GM15510 (cell line): ENCODE results near the gene DZANK1.

Experiments
- POLR2A ChIP-seq: IDR thresholded peaks from 3 replicates; pipeline ENCODE4 v1.6.1; 2011; ENCODE audit warnings: borderline replicate concordance; ENCODE audit not compliant: insufficient read length; ENCODE audit errors: extremely low read depth

DZANK1 gene

DNA sequence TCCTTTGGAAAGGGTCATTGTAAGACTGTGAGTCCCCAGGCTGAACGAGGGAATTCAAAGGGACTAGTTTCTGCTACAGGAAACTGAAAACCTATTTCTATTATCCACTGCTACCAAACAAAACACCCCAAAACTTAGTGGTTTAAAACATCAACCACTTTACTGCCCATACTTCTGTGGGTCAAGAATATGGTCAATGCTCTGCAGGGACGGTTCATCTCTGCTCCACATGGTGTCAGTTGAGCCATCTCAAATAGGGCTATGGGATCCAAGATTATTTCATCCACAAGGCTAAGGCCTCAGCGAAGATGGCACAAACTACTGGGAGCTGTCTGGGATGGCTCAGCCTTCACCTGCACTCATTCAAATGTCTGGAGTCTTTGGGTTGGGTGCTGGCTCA is 65.5 kb downstream of the DZANK1 start:
- no peak for TF ChIP-seq POLR2A

DNA sequence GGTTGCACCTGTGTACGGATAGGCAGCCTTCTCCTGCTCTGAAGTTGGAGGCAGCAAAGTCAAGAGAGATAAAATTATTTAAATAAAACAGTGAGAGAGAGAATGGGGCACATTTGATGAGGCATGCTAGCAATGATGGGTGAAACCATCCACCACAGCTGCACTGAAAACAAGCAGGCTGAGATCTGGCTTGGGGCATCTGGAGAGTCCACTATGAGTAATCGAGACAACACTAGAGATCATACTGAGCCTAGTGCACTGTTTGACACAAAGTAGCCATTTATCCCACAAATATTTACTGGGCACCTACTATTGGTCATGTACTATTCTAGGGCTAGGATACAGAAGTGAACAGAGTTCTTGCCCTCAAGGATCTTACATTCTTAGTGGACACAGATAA is 66.4 kb downstream of the DZANK1 start:
- no peak for TF ChIP-seq POLR2A

DNA sequence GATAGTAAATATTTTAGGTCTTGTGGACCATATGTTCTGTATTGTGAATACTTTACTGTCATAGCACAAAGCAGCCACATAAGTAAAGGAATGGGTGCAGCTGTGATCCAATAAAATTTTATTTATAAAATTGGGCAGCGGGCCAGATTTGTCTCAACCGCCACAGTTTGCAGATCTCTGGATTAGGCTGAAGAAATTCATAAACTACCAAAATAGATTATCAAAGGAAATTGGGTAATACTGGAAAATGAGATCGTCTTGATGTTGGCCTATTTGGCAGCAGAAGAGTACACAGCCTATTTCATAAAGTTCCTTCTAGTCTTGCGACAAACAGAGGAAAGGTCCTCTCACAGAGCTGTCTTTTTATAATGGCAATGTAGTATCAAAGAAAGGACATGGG is 69.8 kb downstream of the DZANK1 start:
- no peak for TF ChIP-seq POLR2A

DNA sequence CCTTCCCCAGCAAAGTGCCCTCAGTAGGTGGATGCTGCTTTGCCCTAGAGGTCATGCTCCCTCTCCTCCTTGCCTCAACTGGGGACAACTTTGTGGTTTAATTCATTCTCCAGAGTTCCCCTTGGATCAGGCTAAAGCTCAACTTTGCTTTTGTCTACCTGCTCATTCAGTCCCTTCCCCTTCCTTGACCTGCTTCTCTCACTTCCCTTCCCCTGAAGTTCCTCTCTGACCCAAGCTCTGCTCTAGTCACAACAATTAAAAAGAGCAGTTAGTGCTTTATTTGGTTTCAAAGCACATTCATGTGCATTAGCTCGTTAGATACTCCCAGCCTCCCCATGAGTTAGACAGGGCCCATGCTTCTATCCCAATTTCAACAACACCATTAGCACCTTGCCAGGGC is 71.3 kb downstream of the DZANK1 start:
- no peak for TF ChIP-seq POLR2A

DNA sequence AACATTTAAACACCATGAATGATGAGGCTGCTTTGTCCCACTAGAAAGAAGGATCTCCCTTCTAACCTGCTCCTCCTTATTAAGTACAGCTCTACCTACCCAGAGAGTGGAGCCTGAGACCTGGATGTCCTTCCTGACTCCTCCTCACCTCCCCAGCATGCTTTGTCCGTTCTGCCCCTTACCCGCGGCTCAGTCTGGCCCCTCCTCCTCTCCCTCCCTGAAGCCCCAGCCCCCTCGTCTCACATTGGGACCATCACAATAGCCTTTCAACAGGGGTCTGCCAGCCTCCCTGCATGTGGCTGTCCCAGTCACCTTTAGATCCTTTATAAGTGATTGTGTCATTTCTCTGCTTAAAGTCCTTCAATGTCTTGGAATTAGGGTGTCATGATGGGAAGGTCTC is 72.5 kb downstream of the DZANK1 start:
- no peak for TF ChIP-seq POLR2A

DNA sequence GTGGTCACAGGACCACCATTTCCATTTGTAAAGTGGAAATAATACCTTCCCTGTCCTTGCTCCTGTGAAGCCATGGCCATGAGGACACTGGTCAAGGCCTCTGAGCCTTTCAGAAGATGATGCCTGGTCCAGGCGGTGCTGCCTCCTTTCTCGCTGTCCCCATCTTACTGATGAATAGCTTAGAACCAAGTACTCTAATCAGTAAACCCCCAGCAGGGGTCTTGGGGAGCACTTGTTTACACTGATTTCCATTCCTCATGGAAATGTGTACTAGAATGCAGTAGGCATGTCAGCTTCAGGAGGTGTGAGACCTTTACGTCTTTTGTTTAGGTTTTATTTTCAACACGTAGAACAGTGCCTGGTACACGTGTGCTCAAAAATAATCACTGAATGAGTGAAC is 75.1 kb downstream of the DZANK1 start:
- TF ChIP-seq POLR2A, result no peak

DNA sequence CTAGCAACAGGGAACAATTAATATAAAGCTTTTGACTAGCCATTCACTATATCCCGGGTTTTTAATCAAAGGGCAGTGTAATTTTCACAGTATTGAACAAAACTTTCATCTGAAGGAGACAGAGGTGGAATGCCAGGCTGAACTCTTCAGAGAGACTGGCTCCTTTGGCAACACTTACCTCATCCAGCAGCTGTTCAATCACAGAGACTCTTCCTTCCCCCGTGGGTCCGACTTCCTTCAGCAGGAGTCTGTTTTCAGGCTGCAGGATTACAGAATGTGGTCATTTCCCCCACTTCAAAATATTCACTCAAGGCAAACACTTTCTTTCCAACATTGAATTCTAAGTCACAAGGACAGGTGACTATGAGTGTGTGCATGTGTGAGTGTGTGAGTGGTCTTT is 76.6 kb downstream of the DZANK1 start:
- TF ChIP-seq POLR2A, result no peak

DNA sequence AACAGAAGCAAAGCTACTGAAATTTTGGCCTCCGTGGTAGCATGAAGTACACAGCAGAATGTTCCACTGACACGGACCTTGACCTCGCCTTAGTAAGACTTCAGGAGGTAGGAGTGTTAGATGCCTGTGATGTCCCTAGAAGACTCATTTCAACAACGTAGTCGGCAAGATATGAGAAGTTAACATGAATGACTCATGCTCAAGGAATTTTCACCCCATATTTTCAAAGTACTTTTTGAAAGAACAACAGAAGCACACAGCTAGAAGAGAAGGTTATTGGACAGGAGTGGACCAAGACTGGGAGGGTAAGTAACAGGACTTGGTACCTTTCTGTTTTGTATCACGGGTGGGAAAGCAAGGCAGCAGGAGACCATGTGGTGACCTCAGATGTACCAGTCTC is 78.0 kb downstream of the DZANK1 start:
- no peak for TF ChIP-seq POLR2A

DNA sequence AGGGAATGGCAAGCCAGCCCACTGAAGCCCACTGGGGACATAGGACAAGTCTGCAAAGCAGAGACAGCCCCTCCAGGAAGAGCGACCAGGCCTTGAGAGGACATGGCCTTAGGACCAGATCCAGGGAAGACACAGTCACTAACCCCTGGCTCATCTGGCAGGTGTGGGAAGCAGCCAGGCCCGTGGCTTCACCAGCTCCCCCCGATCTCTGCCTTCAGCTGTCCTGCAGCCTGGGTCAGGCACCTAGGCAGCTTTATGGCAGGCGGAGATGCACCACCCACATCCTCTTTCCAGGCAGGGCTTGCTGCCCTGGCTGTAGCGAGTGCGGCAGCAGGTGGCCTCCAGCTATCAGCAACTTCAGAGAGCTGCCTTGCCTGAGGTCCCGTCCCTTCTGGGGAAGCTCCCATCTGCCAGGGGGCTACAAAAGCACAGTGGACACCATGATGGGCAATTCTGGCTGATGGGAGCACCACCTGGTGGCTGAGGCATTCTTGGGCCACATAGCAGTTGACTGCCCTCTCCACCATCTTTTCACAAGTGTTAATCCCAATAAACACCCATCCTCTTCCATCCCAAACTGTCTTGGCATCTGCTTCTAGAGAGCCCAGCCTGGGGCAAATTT is 85.8 kb downstream of the DZANK1 start:
- TF ChIP-seq POLR2A, result no peak

DNA sequence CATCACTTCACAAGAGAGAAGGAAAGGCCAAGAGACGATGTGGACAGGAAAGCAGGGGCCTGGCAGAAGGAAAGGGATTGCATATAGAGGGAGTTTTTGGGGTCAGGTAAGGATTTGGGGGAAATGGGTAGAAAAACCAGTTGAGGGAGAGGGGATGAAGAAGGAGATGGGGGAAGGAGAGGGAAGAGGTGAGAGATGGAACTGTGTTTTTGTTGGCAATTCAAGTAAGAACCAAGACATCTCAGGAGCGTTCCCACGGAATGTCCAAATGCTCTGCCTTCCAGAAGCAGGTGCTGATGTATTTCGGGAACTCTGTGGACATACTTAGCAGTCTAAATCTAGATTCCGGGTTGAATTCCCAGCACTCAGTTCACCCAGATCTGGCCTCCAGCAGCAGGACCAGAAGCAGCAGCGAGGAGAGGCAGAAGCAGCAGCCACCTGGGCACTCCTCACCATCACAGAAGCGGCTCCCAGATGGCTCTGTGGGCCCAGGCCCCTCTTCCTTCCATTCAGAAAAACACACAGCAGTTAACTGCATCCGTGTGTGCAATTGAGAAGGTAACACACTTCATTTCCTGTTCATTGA is 88.8 kb downstream of the DZANK1 start:
- TF ChIP-seq POLR2A, result no peak

DNA sequence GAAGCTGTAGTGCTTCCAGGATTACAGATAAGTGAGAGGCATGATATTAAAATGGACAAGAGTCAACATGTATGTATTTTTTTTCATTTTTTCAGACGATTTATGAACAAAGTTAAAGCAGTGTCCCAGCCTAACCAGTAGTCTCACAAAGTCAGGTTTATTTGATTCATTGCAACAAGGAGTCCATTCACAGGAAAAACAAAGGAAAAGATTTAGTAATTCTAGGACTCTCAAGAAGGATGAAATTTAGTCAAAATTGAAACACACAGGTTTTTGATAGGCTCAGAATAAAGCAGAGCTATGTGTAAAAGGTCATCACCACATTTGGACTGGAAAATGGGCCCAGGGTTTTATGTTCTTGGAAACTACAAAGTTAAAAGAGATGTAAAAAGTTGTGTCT is 94.5 kb downstream of the DZANK1 start:
- no peak for TF ChIP-seq POLR2A

DNA sequence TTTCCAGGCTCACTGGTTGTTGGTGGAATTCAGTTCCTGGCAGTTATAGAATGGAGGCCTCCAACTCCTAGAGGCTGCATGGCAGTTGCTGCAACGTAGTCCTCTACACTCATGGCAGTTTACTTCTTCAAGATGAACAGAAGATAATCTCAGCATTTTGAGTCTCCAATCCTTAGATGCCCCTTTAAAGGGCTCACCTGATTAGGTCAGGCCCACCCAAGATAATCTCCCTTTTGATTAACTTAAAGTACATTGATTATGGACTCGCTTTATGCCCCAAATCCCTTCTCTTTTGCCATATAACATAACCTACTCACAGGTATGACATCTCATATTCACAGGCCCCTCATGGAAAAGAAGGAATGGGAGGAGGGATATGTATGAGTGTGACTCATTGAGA is 102.1 kb downstream of the DZANK1 start:
- TF ChIP-seq POLR2A, result no peak

DNA sequence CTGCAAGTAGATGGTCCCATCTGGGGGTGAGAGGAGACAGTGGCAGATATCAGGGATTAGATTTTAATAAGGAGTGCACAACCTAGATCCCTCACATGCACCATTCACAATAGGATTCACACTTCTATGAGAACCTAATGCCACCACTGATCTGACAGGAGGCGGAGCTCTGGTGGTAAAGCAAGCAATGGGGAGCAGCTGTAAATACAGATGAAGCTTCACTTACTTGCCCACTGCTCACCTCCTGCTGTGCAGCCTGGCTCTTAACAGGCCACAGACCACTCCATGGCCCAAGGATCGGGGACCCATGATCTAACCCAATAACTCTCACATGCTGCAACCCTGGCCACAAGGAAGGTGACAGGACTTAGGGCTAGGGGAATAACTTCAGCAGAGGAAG is 103.1 kb downstream of the DZANK1 start:
- no peak for TF ChIP-seq POLR2A

DNA sequence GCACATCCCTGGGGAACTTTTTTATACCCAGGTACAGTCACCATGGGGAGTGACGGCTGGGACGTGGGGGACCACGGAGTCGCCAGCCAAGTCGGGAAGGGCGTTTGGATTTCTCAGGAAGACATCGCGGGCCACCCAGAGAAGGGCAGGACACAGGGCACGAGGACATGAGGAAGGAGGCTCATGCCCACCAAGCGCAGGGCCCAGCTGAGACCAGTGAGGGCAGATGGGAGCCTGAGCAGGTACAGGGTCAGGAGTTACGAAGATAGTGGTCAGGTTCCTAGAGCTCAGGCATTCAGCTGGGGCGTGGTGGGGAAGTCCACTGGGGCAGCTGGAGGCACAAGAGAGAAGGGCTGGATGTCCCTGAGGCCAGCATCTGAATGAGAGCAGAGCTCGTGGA is 103.9 kb downstream of the DZANK1 start:
- no peak for TF ChIP-seq POLR2A

DNA sequence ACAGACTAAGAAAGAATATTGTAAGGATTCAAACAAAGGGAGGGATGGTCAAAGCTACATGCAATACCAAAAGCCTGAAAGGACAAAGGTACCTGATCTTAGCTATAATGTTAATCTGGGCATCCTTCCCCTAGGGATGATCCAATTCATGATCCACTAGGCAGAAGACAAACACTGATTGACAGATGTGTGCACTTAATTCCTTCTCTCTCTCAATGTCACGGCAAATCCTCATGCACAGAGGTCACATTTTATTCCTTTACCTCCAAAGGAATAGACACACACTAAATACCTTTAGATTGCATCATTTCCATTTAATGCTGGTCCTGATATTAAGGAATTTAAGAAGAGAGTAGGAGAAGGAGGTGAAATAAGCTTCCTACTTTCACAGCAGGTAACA is 105.2 kb downstream of the DZANK1 start:
- no peak for TF ChIP-seq POLR2A

DNA sequence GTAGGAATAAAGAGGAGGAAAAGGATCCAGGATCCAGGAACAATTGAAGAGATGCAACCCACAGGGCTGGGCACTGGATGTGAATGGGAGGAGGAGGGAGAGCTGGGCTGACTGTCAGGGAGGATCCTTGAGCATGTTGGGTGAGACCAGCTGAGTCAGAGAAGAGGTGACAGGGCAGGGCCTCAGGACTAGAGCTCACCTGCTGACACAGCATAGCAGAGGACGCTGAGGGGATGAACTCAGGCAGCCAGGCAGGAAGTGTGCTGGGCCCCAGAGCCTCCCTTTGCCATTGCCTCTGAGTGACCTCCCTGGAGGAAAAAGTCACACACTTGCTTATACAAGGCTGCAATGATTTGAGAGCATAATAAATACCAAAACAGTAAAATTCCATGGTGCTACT is 106.2 kb downstream of the DZANK1 start:
- TF ChIP-seq POLR2A, result no peak

DNA sequence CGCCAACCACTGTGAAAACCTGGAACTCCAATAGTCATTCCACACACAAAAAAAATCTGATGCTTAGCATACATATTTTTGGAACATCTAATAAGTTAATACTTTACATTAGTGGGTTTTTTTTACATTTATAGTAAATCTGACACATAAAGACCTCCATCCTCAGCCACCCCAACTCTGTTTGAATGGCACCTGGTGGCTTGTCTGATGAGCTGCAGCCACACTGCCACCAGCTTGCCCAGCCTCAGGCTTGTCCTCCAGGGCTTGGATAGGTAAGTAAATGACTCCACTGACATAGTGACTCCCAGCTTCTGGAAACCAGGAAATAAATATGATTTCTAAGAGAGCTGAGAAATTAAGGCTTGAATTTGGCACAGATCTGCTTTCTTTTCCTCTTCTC is 107.0 kb downstream of the DZANK1 start:
- no peak for TF ChIP-seq POLR2A
